ENCODE measurements around the gene FARS2. TPM values are rescaled to one million over a fixed set of nuclear protein-coding genes. Genes with fewer than 3 reads are reported as not detected.

FARS2 gene
- total RNA-seq, 1 experiment from 2014 or later = 25.6 TPM

DNA sequence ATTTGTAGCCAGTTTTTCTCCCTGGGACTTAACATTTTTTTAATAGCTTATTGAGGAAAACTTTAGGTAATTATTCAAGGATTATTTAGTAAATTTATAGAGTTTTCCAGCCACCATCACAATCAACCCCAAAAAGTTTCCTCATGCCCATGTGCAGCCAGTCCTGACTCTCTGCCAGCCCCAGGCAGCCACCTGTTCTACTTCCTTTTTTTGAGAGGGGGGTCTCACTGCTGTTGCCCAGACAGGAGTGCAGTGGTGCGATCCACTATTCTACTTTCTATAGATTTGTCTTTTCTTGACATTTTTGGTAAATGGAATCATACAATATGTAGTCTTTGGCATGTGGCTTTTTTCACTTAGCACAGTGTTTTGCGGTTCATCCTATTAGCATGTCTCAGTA is 200.1 kb downstream of the FARS2 start:
- DNase-seq (ENCODE audit: low read depth, low spot score) = no peak
- in situ Hi-C loops (cut with HindIII; ENCODE audit: low pct_unique_long_range_greater_than_20kb, low sequenced_read_pairs) = no loop called here

- DNase-seq (ENCODE audit: low read depth, low spot score) = no peak
- in situ Hi-C loops (cut with HindIII; ENCODE audit: low pct_unique_long_range_greater_than_20kb, low sequenced_read_pairs) = no loop called here
Observed at GRCh38 chr6:5462856-5463255, 201.5 kb downstream of the FARS2 start.

GRCh38 chr6:5463690-5464089 is 202.4 kb downstream of the FARS2 start:
- in situ Hi-C loops (cut with HindIII; ENCODE audit: low pct_unique_long_range_greater_than_20kb, low sequenced_read_pairs) = no loop called here
- DNase-seq (ENCODE audit: low read depth, low spot score) = no peak

DNA sequence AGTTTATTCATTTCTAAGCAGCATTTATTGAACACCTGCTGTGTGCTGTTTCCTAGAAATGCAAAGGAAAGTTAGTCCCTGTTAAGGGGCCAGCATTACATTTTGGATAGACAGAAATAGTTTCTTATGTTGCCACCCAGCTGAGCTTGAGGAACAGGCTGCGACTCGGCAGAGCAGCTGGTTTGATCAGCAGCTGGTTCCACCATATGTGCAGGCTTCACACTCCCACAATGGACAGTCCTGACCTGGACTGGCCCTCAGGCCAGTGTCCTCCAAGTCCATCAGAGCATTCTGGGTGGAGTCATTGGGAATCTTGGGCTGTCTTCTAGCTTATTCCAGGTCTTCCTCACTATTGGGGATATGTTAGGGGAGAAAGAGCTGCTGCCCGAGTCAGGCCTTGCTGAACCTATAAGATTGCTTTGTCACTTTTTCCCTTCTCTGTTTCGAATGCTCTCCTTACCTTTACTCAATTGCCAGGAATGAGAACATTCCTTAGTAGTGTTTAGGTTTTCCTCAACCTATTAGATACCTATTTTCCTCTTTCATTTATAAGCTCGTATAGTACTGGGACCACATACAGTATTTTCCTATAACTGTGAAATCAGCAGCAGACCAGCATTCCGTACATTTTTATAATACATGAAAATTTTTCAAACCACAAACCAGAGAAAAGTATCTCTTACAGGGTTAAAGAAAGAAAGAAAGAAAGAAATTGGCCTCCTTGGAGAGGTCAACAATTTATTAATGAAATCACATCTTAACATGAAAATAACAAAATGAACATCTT is 203.0 kb downstream of the FARS2 start:
- in situ Hi-C loops (cut with HindIII; ENCODE audit: low pct_unique_long_range_greater_than_20kb, low sequenced_read_pairs) = no loop called here
- no peak for DNase-seq (ENCODE audit: low read depth, low spot score)

DNA sequence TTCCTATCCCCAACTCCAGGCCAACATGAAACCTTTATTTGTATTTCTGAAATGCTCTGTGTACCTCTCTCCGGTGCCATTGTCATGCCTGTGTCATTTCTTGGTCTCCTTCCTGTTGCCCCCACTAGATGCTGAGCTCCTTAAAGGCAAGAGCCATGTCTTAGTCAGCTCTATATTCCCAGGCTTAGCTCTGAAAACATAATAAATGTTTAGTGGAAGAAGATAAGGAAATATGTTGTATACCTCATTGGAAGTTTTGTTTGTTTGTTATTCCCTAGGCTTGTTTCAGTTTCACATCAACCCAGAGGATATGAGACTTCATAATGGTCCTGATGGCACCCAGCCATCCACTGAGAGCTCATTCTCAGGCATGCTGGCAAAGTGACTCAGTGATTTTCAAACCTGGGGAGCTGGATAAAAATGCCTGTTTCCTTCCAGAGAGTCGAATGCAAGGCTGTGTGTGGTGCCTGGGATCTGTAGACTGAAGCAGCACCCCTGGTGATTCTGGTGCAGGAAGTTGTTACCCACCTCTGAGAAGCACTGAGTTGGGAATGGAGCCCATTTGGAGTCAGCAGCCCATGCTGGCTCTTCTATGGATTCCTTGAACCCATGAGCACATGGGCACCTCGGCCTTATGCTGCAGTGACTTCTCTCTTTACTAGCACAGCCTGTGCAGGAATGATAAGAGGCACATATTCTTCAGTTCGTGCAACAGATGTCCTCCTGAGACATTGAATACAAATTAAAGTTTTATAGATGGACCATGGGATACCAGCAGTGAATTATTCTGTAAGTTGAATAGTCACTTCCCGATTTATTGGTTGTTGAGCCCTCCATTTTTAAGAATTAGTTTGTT is 205.2 kb downstream of the FARS2 start:
- in situ Hi-C loops (cut with HindIII; ENCODE audit: low pct_unique_long_range_greater_than_20kb, low sequenced_read_pairs) = no loop called here
- DNase-seq (ENCODE audit: low read depth, low spot score) = no peak

DNA sequence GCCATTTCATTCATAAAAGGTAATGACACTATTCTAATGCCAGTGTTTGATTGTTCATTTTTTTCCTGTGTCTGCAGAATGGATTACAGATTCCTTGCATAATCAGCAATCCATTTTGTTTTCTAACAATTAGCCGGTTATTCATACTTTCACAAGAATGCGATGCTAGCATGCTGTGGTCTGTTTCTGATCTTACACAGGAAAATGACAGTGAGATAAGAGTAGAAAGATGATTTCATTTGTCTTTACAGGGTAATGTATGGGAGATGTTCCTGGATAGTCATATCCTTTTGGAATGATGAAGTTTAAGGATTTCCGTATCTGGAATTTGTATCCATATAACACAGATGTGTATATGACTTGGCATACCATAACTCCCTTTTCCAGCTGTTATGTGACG is 207.3 kb downstream of the FARS2 start:
- in situ Hi-C loops (cut with HindIII; ENCODE audit: low pct_unique_long_range_greater_than_20kb, low sequenced_read_pairs) = no loop called here
- no peak for DNase-seq (ENCODE audit: low read depth, low spot score)

- DNase-seq (ENCODE audit: low read depth, low spot score) = no peak
- in situ Hi-C loops (cut with HindIII; ENCODE audit: low pct_unique_long_range_greater_than_20kb, low sequenced_read_pairs) = no loop called here
Observed at GRCh38 chr6:5469101-5469846, 208.0 kb downstream of the FARS2 start.

GRCh38 chr6:5471044-5471443 is 209.7 kb downstream of the FARS2 start:
- in situ Hi-C loops (cut with HindIII; ENCODE audit: low pct_unique_long_range_greater_than_20kb, low sequenced_read_pairs) = no loop called here
- DNase-seq (ENCODE audit: low read depth, low spot score) = peak; percentile 78

- in situ Hi-C loops (cut with HindIII; ENCODE audit: low pct_unique_long_range_greater_than_20kb, low sequenced_read_pairs) = no loop called here
- no peak for DNase-seq (ENCODE audit: low read depth, low spot score)
Observed at GRCh38 chr6:5471637-5472398, 210.5 kb downstream of the FARS2 start.

DNA sequence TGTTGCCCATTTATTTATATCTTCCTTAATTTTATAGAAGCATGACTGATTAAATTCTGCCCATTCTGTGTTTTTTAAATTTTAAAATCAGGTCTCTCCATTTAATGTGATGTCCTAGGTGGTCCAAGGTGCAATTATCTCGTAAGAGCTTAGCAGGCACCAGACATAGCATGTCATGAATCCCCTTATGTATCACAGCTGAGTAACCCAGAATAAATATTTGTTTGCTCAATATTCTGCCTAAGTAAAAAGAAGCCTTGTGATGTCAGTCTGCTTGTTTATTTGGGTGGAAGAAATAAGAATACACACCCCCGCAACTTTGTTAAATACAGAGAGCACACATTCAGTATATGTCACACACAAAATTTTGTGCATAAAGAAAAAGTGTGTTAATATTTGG is 211.3 kb downstream of the FARS2 start:
- no peak for DNase-seq (ENCODE audit: low read depth, low spot score)
- in situ Hi-C loops (cut with HindIII; ENCODE audit: low pct_unique_long_range_greater_than_20kb, low sequenced_read_pairs) = no loop called here

- DNase-seq (ENCODE audit: low read depth, low spot score) = no peak
- in situ Hi-C loops (cut with HindIII; ENCODE audit: low pct_unique_long_range_greater_than_20kb, low sequenced_read_pairs) = no loop called here
Observed at GRCh38 chr6:5475779-5476178, 214.5 kb downstream of the FARS2 start.

GRCh38 chr6:5478380-5478779 is 217.1 kb downstream of the FARS2 start:
- in situ Hi-C loops (cut with HindIII; ENCODE audit: low pct_unique_long_range_greater_than_20kb, low sequenced_read_pairs) = no loop called here
- no peak for DNase-seq (ENCODE audit: low read depth, low spot score)

DNA sequence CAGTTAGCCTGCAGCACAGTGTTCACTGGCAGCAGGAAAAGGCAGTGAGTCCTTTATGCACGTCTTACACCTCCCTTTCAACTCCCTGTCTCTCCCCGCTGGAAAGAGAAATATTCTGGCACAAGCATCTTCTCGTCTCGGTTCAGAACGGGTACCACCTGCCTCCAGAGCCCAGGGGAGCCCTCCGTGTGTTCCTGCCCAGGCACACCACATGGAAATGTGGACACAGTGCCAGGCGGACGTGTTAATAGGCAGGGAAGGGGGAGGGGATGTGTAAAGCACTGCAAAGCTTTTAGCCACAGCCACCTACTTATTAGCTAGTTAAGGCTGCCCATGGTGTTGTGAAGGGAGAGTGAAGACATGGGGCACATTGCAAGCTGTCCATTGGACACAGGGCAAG is 219.7 kb downstream of the FARS2 start:
- no peak for DNase-seq (ENCODE audit: low read depth, low spot score)
- in situ Hi-C loops (cut with HindIII; ENCODE audit: low pct_unique_long_range_greater_than_20kb, low sequenced_read_pairs) = no loop called here

DNA sequence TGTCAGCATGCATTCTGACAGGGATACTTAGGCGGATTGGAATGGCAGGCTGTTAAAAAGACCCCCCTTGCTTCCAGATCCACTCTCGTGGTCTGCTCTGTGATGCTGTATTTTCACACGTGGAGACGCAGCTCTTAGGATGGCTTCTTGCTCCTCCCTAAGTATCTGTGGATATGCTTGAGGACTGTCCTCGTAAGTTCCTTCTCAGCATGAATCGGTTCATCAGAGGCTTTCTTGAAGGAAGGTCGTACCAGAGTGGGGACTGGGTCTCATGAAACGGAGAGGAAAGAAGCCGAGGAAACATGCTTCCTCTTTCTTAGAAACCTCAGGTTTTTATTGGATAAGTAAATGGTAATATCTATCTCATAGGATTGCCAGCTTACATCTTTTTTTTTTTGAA is 220.4 kb downstream of the FARS2 start:
- DNase-seq (ENCODE audit: low read depth, low spot score) = no peak
- in situ Hi-C loops (cut with HindIII; ENCODE audit: low pct_unique_long_range_greater_than_20kb, low sequenced_read_pairs) = no loop called here

- DNase-seq (ENCODE audit: low read depth, low spot score) = no peak
- in situ Hi-C loops (cut with HindIII; ENCODE audit: low pct_unique_long_range_greater_than_20kb, low sequenced_read_pairs) = no loop called here
Observed at GRCh38 chr6:5482619-5483018, 221.3 kb downstream of the FARS2 start.

DNA sequence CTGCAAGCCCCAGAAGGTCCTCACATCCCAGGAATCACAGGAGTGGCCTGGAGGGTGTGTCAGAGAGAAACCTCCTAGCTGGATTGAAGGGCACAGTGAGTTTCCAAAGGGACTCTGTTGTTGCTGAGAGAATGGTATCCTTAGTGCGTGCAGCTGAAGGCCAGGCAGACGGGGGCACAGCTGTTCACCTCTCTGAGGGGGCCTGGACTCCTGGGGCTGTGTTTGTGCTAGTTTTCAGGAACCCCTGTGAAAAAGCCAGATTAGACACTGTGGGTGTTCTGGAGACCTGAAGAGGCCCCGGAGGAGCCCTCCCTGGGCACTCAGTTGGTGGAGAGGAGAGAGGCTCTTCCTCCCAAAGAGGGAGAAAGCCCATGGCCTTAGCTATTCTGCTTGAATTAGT is 223.4 kb downstream of the FARS2 start:
- in situ Hi-C loops (cut with HindIII; ENCODE audit: low pct_unique_long_range_greater_than_20kb, low sequenced_read_pairs) = no loop called here
- DNase-seq (ENCODE audit: low read depth, low spot score) = no peak

- in situ Hi-C loops (cut with HindIII; ENCODE audit: low pct_unique_long_range_greater_than_20kb, low sequenced_read_pairs) = no loop called here
- no peak for DNase-seq (ENCODE audit: low read depth, low spot score)
Observed at GRCh38 chr6:5486214-5486613, 224.9 kb downstream of the FARS2 start.
